ENCODE measurements around the gene XAGE1B.
"Not testable (repeated sequence)": the region's sequence is repeated elsewhere in the genome, so short reads cannot be mapped to it uniquely, and the experiment has no call there.

XAGE1B gene

GRCh38 chrX:52501362-52501761 lies 15.5 kb downstream of the XAGE1B start:
- H3K4me3 Mint-ChIP-seq; H3K27me3 Mint-ChIP-seq; H3K27ac Mint-ChIP-seq; H3K4me1 Mint-ChIP-seq (ENCODE audit: low read depth); intact Hi-C loops (cut with micrococcal nuclease); H3K36me3 Mint-ChIP-seq (ENCODE audit: low read depth); H3K9me3 Mint-ChIP-seq: not testable (repeated sequence)

- intact Hi-C loops (cut with micrococcal nuclease); H3K4me1 Mint-ChIP-seq (ENCODE audit: low read depth); H3K36me3 Mint-ChIP-seq (ENCODE audit: low read depth); H3K27me3 Mint-ChIP-seq; H3K9me3 Mint-ChIP-seq; H3K4me3 Mint-ChIP-seq; H3K27ac Mint-ChIP-seq: not testable (repeated sequence)
These were observed 20.5 kb downstream of the XAGE1B start for GRCh38 chrX:52496419-52496772.

GRCh38 chrX:52495545-52496418 lies 21.1 kb downstream of the XAGE1B start, which contains the start of gene XAGE1A:
TSS of gene XAGE1A (plus strand) at chrX:52495808. CDS start at chrX:52497362, 1,554 bp downstream.
- H3K36me3 Mint-ChIP-seq (ENCODE audit: low read depth); H3K27ac Mint-ChIP-seq; H3K4me1 Mint-ChIP-seq (ENCODE audit: low read depth); intact Hi-C loops (cut with micrococcal nuclease); H3K27me3 Mint-ChIP-seq; H3K4me3 Mint-ChIP-seq; H3K9me3 Mint-ChIP-seq: not testable (repeated sequence)

- H3K4me3 Mint-ChIP-seq; H3K36me3 Mint-ChIP-seq (ENCODE audit: low read depth); intact Hi-C loops (cut with micrococcal nuclease); H3K9me3 Mint-ChIP-seq; H3K27ac Mint-ChIP-seq; H3K4me1 Mint-ChIP-seq (ENCODE audit: low read depth); H3K27me3 Mint-ChIP-seq: not testable (repeated sequence)
These were observed 45.6 kb downstream of the XAGE1B start for GRCh38 chrX:52471301-52471700.

All from dendritic cell treated with granulocyte-macrophage colony-stimulating factor and Interleukin-4, amounts not matched to agents 40 ng/mL and 50 ng/mL, for 4 days (primary cell).